ENCODE measurements around the gene USP1. TPM values are rescaled to one million over a fixed set of nuclear protein-coding genes. Genes with fewer than 3 reads are reported as not detected.

The USP1 gene
- total RNA-seq, 4 donors from 2014 or later = 23.0 to 39.9 (median 33.7) TPM

DNA sequence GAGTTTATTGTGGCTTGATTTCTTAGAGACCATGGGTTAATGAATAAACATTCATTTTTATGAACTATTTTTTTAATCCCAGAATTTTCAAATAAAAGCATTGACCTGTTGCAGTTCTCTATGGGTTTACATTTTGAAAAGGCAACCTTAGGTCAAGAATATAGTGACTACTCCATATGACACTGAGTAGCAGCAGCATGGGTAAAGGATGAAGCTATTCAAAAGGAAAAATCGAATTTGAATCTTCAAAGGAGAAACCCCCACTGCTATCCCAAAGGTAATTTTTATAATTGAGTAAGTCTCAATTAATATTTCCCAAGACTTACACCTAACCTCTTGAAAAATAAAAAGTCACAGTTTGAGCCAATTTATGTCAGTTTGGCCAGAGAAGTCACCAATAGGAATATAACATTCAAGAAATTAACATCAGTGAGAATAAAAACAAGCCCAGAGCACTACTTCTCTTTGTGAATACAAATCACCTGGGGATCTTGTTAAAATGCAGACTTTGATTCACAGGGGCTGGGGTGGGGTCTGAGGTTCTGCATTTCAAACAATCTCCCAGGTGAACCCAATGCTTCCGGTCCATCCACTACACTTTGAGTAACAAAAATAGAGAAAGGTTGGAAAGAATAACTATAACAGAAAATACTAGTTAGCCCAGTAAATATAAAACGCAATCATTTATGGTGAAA, 39.8 kb downstream of the USP1 start:
- H3K4me3 ChIP-seq = no peak overlapping the region
- H3K9me3 ChIP-seq = no peaks in the 10 kb centered on the region
- 70 to 82% methylated on average over 3 of the region's 3 CpGs for WGBS, 2 donors (ENCODE audit: low coverage in 1 of 2)
- H3K27ac ChIP-seq = no peak overlapping the region
- no peaks in the 10 kb centered on the region for H3K27me3 ChIP-seq
- peaks cover 0 to 70% of the 10 kb centered on the region in 2 donors for H3K36me3 ChIP-seq
- no peak for ATAC-seq
- no peak for TF ChIP-seq EP300 (IDR thresholded peaks at IDR 0.05)
- H3K4me1 ChIP-seq = no peaks in the 10 kb centered on the region

DNA sequence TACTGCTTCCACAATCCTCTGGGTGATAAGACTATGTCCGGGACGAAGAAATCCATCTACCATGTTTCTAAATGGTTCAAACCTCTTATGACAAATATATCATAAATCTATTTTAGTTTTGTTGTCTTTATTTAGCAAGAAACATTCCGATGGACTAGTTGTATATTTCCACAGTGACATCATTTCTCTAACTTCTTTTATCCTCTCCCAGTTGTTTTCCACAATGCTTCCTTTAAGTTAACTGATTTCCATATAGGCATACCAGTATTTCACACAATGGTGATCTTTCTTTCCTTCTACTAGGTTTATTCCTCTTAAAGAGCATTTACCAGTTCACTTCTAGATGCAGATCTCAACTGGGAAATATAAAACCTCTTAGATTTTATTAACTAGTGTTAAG, 44.8 kb downstream of the USP1 start:
- TF ChIP-seq, protein P1, sequence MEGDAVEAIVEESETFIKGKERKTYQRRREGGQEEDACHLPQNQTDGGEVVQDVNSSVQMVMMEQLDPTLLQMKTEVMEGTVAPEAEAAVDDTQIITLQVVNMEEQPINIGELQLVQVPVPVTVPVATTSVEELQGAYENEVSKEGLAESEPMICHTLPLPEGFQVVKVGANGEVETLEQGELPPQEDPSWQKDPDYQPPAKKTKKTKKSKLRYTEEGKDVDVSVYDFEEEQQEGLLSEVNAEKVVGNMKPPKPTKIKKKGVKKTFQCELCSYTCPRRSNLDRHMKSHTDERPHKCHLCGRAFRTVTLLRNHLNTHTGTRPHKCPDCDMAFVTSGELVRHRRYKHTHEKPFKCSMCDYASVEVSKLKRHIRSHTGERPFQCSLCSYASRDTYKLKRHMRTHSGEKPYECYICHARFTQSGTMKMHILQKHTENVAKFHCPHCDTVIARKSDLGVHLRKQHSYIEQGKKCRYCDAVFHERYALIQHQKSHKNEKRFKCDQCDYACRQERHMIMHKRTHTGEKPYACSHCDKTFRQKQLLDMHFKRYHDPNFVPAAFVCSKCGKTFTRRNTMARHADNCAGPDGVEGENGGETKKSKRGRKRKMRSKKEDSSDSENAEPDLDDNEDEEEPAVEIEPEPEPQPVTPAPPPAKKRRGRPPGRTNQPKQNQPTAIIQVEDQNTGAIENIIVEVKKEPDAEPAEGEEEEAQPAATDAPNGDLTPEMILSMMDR (IDR thresholded peaks at IDR 0.05) = no peak
- TF ChIP-seq POLR2A (IDR thresholded peaks at IDR 0.05) (no peak), EP300 (IDR thresholded peaks at IDR 0.05) (no peak), POLR2AphosphoS5 (IDR thresholded peaks at IDR 0.05) (no peak)
- Histone ChIP-seq H3K4me1 (no peaks in the 10 kb centered on the region), H3K4me3 (no peak overlapping the region), H3K9me3 (no peaks in the 10 kb centered on the region), H3K27ac (no peak overlapping the region), H3K27me3 (no peaks in the 10 kb centered on the region), H3K36me3 (peaks cover 0 to 21% of the 10 kb centered on the region in 2 donors)
- 69 to 72% methylated on average over 3 of the region's 3 CpGs for whole genome bisulfite sequencing, 2 donors (ENCODE audit: low coverage in 1 of 2)
- ATAC-seq = no peak

DNA sequence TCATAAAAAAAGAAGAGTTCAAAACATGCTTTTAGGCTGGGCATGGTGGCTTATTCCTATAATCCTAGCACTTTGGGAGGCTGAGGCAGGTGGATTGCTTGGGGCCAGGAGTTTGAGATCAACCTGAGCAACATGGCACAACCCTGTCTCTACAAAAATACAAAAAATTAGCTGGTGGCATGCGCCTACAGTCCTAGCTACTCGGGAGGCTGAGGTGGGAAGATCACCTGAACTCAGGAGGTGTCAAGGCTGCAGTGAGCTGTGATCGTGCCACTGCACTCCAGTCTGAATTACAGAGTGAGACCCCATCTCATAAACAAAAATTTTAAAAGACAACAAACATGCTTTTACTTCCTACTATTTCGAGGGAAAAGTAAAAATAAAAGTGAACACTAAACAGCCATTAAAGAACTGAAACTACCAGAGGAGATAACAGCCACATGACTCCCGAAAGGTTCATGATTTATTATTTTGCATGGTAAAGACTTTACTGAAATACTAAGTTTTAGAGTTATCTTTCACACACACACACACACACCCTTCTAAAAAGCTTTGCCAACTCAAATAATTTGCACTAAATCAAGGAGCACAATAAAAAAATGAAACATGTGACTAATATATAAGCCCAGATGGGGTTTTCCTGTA, 48.1 kb downstream of the USP1 start:
- TF ChIP-seq POLR2AphosphoS5 (IDR thresholded peaks at IDR 0.05) = no peak
- TF ChIP-seq, protein P1 (IDR thresholded peaks at IDR 0.05) = no peak
- TF ChIP-seq POLR2A (IDR thresholded peaks at IDR 0.05) = no peak
- TF ChIP-seq EP300 (IDR thresholded peaks at IDR 0.05) = no peak
- H3K36me3 ChIP-seq = peaks cover 0 to 40% of the 10 kb centered on the region in 2 donors
- no peak for ATAC-seq
- no peaks in the 10 kb centered on the region for H3K9me3 ChIP-seq
- no peak overlapping the region for H3K27ac ChIP-seq
- H3K4me3 ChIP-seq = no peak overlapping the region
- H3K4me1 ChIP-seq = no peaks in the 10 kb centered on the region
- 69 to 87% methylated on average over 5 of the region's 5 CpGs for WGBS, 2 donors (ENCODE audit: low coverage in 1 of 2)
- no peaks in the 10 kb centered on the region for H3K27me3 ChIP-seq

DNA sequence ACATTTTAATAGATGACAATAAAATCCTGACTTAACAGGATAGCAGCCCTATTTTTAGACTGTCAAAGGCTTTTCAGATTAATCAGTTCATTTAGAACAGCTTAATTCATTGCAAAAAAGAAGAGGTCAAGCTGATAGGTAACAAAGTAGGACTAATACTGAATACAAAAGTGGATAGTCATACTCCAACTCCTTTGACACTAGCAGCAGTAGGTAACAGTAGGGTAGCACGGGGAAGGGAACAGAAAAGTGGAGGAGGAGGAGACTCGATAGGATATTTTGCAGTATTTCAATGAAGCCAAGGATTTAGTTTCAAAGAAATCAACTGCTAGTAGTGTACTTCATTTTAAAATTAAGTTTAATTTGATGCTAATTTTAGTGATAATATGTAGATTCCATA, 51.1 kb downstream of the USP1 start:
- no peak overlapping the region for H3K4me3 ChIP-seq
- no peaks in the 10 kb centered on the region for H3K27me3 ChIP-seq
- no peak for ATAC-seq
- H3K4me1 ChIP-seq = no peaks in the 10 kb centered on the region
- TF ChIP-seq, protein P1 (IDR thresholded peaks at IDR 0.05) = no peak
- no peak for TF ChIP-seq EP300 (IDR thresholded peaks at IDR 0.05)
- no peak for TF ChIP-seq POLR2AphosphoS5 (IDR thresholded peaks at IDR 0.05)
- TF ChIP-seq POLR2A (IDR thresholded peaks at IDR 0.05) = no peak
- 74 to 79% methylated on average over 2 of the region's 2 CpGs for WGBS, 2 donors (ENCODE audit: low coverage in 1 of 2)
- no peaks in the 10 kb centered on the region for H3K9me3 ChIP-seq
- no peak overlapping the region for H3K27ac ChIP-seq
- H3K36me3 ChIP-seq = peaks cover 0 to 59% of the 10 kb centered on the region in 2 donors

DNA sequence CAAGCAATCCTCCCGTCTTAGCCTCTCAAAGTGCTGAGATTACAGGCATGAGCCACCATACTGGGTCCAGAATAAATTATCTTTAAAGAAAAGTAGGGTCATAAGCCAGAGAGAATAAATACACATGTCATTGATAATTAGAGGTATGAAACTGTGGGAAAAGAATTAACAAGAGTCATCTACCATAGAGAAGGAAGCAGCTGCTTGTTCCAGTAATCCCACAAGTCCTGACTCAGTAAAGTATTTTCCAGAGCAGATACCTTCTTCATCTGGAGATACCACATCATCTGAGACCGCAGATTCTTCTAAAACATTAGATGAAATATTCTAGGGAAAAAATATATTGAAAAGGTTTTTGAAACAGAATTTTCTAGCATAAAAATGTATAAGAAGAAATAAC, 55.7 kb downstream of the USP1 start:
- H3K27ac ChIP-seq = no peak overlapping the region
- H3K4me1 ChIP-seq = no peaks in the 10 kb centered on the region
- no peaks in the 10 kb centered on the region for H3K9me3 ChIP-seq
- no peaks in the 10 kb centered on the region for H3K27me3 ChIP-seq
- TF ChIP-seq EP300 (IDR thresholded peaks at IDR 0.05) = no peak
- TF ChIP-seq, protein P1 (IDR thresholded peaks at IDR 0.05) = no peak
- TF ChIP-seq POLR2A (IDR thresholded peaks at IDR 0.05) = no peak
- no peak for TF ChIP-seq POLR2AphosphoS5 (IDR thresholded peaks at IDR 0.05)
- H3K36me3 ChIP-seq = peaks cover 0 to 82% of the 10 kb centered on the region in 2 donors
- ATAC-seq = no peak
- 96 to 100% methylated on average over 2 of the region's 2 CpGs for WGBS, 2 donors (ENCODE audit: low coverage in 1 of 2)
- H3K4me3 ChIP-seq = no peak overlapping the region

Data from gastroesophageal sphincter (tissue), 4 donors.